Measurements from ENCODE around the gene THSD7A.

DNA sequence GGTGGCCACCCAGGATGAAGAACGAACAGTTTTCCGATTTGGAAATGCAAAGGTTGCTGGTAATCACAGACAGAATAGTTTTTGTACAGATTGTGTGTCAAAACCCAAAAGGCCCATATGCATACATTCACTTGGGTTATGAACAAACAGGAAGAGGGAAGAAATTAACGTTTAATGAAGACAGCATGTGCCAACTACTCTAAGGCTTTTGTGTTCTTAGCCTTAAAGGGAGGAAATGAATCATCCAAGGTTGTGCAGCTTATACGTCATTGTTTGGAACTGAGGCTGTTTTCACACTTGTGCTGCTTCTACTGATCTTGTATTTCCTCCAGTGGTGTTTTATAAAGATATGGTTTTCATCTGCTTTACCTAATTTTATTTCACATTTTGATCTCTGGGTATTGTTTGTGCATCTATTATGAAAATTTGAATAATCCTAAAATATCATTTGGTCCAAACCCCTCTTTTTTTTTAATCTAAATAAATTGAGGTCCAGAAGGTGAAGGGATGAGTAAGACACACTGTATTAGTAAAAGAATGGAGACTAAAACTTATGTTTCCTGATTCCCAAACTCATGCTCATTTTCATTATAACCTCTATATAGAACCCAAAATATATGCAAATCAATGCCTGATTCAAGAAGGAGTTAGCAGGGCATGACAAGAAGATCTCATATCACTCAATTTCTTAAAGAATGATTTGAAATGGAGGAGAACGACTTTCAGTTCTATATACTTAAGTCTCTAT is 373.1 kb downstream of the THSD7A start:
- no peak for TF ChIP-seq SMC3 (IDR thresholded peaks at IDR 0.05; ENCODE audit: borderline replicate concordance, low read length)
- TF ChIP-seq CTCF (IDR thresholded peaks at IDR 0.05 in 2 of 3, conservative IDR thresholded peaks at IDR 0.05 in 1 of 3; ENCODE audit: control insufficient read depth in 2 of 3, extremely low read depth in 1 of 3, insufficient read depth in 1 of 3, low read depth in 3 of 3, low read length in 3 of 3): no peak
- no peak for TF ChIP-seq SMAD5 (IDR thresholded peaks at IDR 0.05; ENCODE audit: low read depth)
- TF ChIP-seq CEBPB (IDR thresholded peaks at IDR 0.05; ENCODE audit: borderline replicate concordance in 1 of 2, low read depth in 2 of 2, low read length in 2 of 2): no peak
- no peak for TF ChIP-seq EP300 (IDR thresholded peaks at IDR 0.05; ENCODE audit: borderline replicate concordance in 1 of 2, control insufficient read depth in 1 of 2, low read depth in 2 of 2, low read length in 2 of 2)
- no peak for TF ChIP-seq TCF12 (IDR thresholded peaks at IDR 0.05; ENCODE audit: low read depth, low read length)
- no peak for TF ChIP-seq MYC (IDR thresholded peaks at IDR 0.05; ENCODE audit: insufficient read depth, insufficient read length, insufficient replicate concordance, low read length, severe bottlenecking)
- TF ChIP-seq, protein P1, sequence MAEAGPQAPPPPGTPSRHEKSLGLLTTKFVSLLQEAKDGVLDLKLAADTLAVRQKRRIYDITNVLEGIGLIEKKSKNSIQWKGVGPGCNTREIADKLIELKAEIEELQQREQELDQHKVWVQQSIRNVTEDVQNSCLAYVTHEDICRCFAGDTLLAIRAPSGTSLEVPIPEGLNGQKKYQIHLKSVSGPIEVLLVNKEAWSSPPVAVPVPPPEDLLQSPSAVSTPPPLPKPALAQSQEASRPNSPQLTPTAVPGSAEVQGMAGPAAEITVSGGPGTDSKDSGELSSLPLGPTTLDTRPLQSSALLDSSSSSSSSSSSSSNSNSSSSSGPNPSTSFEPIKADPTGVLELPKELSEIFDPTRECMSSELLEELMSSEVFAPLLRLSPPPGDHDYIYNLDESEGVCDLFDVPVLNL (IDR thresholded peaks at IDR 0.05; ENCODE audit: low read depth, low read length): no peak
